Esophagus squamous epithelium (tissue), 5 donors: Measurements from ENCODE around the gene MGAT5. TPM values are rescaled to one million over a fixed set of nuclear protein-coding genes. Genes with fewer than 3 reads are reported as not detected.

ENCODE experiments used
- DNase-seq: peaks from one replicate; lab custom pipeline; 2025; lab: John Stamatoyannopoulos, UW
- H3K27ac ChIP-seq, 4 donors: fragments of 200-600 bp; sonication (generic); one replicate each; pipeline ENCODE4 v1.5.1; 2016 to 2019; ENCODE audit warnings: mild to moderate bottlenecking in 1 of 4
- H3K27me3 ChIP-seq, 4 donors: fragments of 200-600 bp; sonication (generic); 1 replicate in 3 of 4; 2 replicates in 1 of 4; pipeline versions ENCODE4 v1.5.1 to v1.6.0; 2017 to 2021; ENCODE audit warnings: antibody characterized with exemption in 1 of 4
- H3K36me3 ChIP-seq, 3 donors: fragments of 200-600 bp; sonication (generic); one replicate each; pipeline ENCODE4 v1.5.1; 2016 to 2019
- H3K4me1 ChIP-seq, 3 donors: fragments of 200-600 bp; sonication (generic); one replicate each; pipeline ENCODE4 v1.5.1; 2017 to 2019
- H3K4me3 ChIP-seq, 4 donors: fragments of 200-600 bp; sonication (generic); 1 replicate in 3 of 4; 2 replicates in 1 of 4; pipeline ENCODE4 v1.5.1; 2016 to 2019; ENCODE audit warnings: mild to moderate bottlenecking in 2 of 4, moderate library complexity in 1 of 4
- H3K9me3 ChIP-seq, 3 donors: fragments of 200-600 bp; sonication (generic); one replicate each; pipeline ENCODE4 v1.5.1; 2016 to 2019
- POLR2A ChIP-seq, 4 donors: fragments of 450-650 bp; IDR thresholded peaks; one replicate each; pipeline ENCODE4 v1.6.1; 2017; ENCODE audit warnings: antibody characterized with exemption in 4 of 4, mild to moderate bottlenecking in 4 of 4, moderate library complexity in 3 of 4
- WGBS, 2 donors: methylation state at CpG; one replicate each; pipeline ENCODE4 v1.1.5; 2018; 5-methylcytosine and 5-hydroxymethylcytosine counted together
- intact Hi-C: fragments of 100-400 bp; cut with DNase I; formaldehyde crosslinking; loops from one replicate; pipeline ENCODE4 v1.15.0; 2022
- total RNA-seq, 4 donors: library from RNA; depleted of rRNA; stranded (reverse); fragments of >200 nt; gene quantifications; one replicate each; pipeline ENCODE4 v1.1.0, GENCODE V29; 2016
- TF ChIP-seq, protein P1 (sequence below), 6 experiments: fragments of 450-650 bp in 4 of 6; fragments of 200-600 bp in 2 of 6; sonication (generic) in 2 of 6; IDR thresholded peaks; one replicate each; pipeline ENCODE4 v1.5.1; 2016 to 2019; ENCODE audit warnings: antibody characterized with exemption in 6 of 6, mild to moderate bottlenecking in 4 of 6, moderate library complexity in 4 of 6
- donor health status: DM: yes; HTN: yes; CAD: no.

MGAT5 gene
- total RNA-seq, 4 donors from 2014 or later: 14.2 to 29.2 (median 24.6) TPM

DNA sequence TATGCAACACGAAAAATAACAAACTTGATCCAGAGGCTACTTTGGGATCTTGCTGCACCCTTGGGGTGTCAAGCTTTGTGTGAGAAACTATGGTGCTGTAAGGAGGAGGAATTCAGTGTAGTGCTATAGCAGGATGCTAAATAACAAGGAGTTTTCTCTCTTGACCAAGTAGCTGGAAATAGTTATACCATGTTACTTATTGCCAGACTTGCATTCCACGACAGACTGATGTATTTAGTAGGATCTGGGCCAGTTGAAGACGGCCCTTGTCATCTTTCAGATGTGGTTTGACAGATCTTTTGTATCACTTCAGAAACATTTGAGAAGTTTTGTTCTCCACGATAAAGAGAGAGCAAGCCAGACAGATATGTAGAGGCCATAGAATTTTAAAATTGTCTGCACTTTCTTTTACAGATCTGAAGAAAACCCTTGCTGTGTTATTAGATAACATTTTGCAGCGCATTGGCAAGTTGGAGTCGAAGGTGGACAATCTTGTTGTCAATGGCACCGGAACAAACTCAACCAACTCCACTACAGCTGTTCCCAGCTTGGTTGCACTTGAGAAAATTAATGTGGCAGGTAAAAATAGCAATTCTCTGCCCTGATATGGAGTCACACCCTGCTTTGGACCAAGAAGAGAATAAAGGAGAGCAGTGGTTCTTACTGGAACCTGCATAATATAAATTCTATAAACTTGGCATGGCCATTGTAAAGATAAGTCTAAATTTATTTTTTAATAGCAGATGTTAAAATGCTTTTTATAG is 16.3 kb downstream of the MGAT5 start:
- Histone ChIP-seq H3K27ac (no peak overlapping the region), H3K4me3 (no peak overlapping the region), H3K9me3 (no peaks in the 10 kb centered on the region), H3K4me1 (no peaks in the 10 kb centered on the region), H3K36me3 (peaks cover 0 to 22% (median 0%) of the 10 kb centered on the region in 3 donors), H3K27me3 (no peaks in the 10 kb centered on the region)
- no peak for DNase-seq
- 65 to 75% methylated on average over 7 of the region's 7 CpGs for WGBS, 2 donors
- TF ChIP-seq, protein P1, sequence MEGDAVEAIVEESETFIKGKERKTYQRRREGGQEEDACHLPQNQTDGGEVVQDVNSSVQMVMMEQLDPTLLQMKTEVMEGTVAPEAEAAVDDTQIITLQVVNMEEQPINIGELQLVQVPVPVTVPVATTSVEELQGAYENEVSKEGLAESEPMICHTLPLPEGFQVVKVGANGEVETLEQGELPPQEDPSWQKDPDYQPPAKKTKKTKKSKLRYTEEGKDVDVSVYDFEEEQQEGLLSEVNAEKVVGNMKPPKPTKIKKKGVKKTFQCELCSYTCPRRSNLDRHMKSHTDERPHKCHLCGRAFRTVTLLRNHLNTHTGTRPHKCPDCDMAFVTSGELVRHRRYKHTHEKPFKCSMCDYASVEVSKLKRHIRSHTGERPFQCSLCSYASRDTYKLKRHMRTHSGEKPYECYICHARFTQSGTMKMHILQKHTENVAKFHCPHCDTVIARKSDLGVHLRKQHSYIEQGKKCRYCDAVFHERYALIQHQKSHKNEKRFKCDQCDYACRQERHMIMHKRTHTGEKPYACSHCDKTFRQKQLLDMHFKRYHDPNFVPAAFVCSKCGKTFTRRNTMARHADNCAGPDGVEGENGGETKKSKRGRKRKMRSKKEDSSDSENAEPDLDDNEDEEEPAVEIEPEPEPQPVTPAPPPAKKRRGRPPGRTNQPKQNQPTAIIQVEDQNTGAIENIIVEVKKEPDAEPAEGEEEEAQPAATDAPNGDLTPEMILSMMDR (IDR thresholded peaks at IDR 0.05): no peak
- no peak for TF ChIP-seq POLR2A (IDR thresholded peaks at IDR 0.05)
- intact Hi-C loops: no loop called here

DNA sequence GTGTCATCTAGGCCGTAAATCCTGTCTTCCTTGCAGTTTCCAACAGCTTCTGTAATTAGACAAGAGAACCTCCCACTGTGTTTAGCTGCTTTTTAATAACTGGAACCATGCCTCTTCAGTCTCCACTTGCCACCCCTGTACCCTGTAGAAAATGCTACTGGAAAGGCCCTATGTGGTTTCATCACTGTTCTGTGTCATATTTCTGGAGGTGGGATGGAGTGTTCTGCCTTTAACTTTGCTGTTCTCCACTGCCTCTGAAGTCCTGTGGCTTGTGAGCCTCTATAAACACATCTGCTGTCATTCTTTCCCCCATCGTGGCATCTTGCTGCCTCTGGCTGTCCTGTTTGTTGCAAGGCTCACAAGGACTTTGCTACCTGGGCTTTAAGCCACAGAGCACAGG is 17.9 kb downstream of the MGAT5 start:
- intact Hi-C loops: no loop called here
- Histone ChIP-seq H3K4me3 (no peak overlapping the region), H3K27me3 (no peaks in the 10 kb centered on the region), H3K9me3 (no peaks in the 10 kb centered on the region), H3K36me3 (peaks cover 0 to 22% (median 0%) of the 10 kb centered on the region in 3 donors), H3K4me1 (peaks cover 0 to 8% (median 0%) of the 10 kb centered on the region in 3 donors), H3K27ac (no peak overlapping the region)
- 79 to 80% methylated on average over 2 of the region's 2 CpGs for WGBS, 2 donors
- no peak for DNase-seq
- TF ChIP-seq, protein P1 (IDR thresholded peaks at IDR 0.05): no peak
- TF ChIP-seq POLR2A (IDR thresholded peaks at IDR 0.05): no peak

DNA sequence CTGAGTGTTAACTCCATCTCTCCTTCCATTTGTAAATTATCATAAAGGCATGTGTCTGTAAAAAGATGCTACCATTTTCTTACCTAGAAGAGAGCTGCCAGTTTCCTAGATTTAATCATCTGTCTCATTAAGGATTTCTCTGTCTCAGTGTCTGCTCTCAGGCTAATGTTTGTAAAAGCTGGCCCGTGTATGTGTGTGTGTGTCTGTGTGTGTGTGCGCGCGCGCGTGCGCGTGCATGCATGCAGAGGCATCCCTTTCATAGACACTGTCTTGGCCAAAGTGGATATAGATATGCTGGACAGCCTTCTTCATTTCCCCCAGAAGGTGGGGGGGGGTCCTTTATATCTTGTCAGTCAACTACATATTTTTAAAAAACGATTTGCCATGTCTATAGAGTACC is 18.9 kb downstream of the MGAT5 start:
- TF ChIP-seq POLR2A (IDR thresholded peaks at IDR 0.05): no peak
- TF ChIP-seq, protein P1 (IDR thresholded peaks at IDR 0.05): no peak
- no peaks in the 10 kb centered on the region for H3K27me3 ChIP-seq
- no peak overlapping the region for H3K4me3 ChIP-seq
- no peaks in the 10 kb centered on the region for H3K9me3 ChIP-seq
- DNase-seq: no peak
- WGBS, 2 donors: 68 to 90% methylated on average over 5 to 7 of the region's 9 CpGs
- H3K27ac ChIP-seq: no peak overlapping the region
- peaks cover 0 to 11% (median 0%) of the 10 kb centered on the region in 3 donors for H3K4me1 ChIP-seq
- peaks cover 0 to 22% (median 0%) of the 10 kb centered on the region in 3 donors for H3K36me3 ChIP-seq
- intact Hi-C loops: no loop called here

DNA sequence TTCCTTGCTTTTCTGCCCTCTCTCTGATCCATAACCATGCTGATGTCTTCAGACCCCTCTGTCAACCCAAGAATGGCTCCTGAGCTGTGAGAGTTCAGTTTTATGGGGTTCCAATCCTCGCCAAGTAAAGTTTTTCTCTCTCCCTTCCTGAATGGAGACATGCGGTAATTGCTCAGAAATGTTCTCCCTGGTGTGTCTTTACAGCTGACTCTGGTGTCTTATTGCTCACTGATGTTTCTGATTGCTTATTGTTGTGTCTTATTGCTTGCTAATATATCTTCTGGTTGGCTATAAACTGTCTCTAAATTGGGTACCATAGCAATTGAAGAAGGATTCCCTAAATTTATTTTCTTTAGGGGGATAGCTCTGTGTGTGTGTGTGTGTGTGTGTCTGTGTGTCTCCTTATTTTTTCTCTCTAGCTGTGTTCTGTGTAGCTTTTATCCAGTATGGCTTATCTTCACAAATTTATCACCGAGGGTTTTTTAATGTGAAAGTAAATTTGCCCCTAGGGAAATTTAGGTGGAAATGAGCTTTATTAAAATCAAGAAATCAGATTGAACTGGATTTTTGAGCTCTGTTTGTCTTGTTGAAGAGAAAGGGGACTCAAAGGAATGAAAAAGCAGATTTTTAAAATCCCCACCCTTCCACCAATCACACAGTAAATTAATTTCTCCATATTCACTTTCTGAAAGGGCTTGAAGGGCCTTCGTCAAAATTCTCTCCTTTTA is 19.5 kb downstream of the MGAT5 start:
- TF ChIP-seq, protein P1 (IDR thresholded peaks at IDR 0.05): no peak
- no peak for TF ChIP-seq POLR2A (IDR thresholded peaks at IDR 0.05)
- Histone ChIP-seq H3K9me3 (no peaks in the 10 kb centered on the region), H3K4me3 (no peak overlapping the region), H3K36me3 (peaks cover 0 to 22% (median 0%) of the 10 kb centered on the region in 3 donors), H3K27ac (no peak overlapping the region), H3K4me1 (peaks cover 0 to 11% (median 1%) of the 10 kb centered on the region in 3 donors), H3K27me3 (no peaks in the 10 kb centered on the region)
- 88% methylated on average over 4 of the region's 4 CpGs for WGBS, 2 donors
- no peak for DNase-seq
- intact Hi-C loops: no loop called here

DNA sequence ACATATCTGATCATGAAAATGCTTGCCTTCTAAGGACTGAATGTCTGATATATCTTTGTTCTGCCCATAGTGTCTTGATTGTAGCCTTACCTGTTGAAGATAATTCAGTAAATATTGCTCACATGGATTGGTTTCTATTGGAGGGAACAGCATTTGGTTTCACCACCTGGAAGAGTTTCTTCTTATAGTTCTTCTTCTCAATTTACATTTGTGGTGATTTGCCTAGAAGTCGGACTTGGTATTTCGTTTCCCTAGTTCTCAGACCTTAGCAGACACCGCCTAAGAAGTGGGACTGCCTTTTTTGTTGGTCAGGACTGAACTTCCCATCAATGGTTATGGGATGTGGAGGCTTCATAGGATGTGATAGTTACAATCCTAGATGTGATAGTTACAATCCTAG is 20.2 kb downstream of the MGAT5 start:
- intact Hi-C loops: no loop called here
- Histone ChIP-seq H3K4me1 (peaks cover 0 to 11% (median 5%) of the 10 kb centered on the region in 3 donors), H3K27me3 (no peaks in the 10 kb centered on the region), H3K9me3 (no peaks in the 10 kb centered on the region), H3K27ac (no peak overlapping the region), H3K36me3 (peaks cover 0 to 22% (median 0%) of the 10 kb centered on the region in 3 donors), H3K4me3 (no peak overlapping the region)
- no peak for DNase-seq
- 81 to 89% methylated on average over 3 of the region's 3 CpGs for WGBS, 2 donors
- no peak for TF ChIP-seq POLR2A (IDR thresholded peaks at IDR 0.05)
- TF ChIP-seq, protein P1 (IDR thresholded peaks at IDR 0.05): no peak
